NCI-H748 (cell line): ENCODE data around the gene SORCS2.

Source experiments
- DNase-seq: peaks from one replicate; lab custom pipeline; 2025; ENCODE audit not compliant: unreplicated experiment; lab: John Stamatoyannopoulos, UW

SORCS2 gene

GRCh38 chr4:7711307-7711963, 519.1 kb downstream of the SORCS2 start:
- no peak for DNase-seq

- no peak for DNase-seq
Measured at GRCh38 chr4:7712021-7712671, 519.8 kb downstream of the SORCS2 start.

GRCh38 chr4:7713757-7714156, 521.4 kb downstream of the SORCS2 start:
- no peak for DNase-seq

- DNase-seq = no peak
Measured at GRCh38 chr4:7714176-7714575, 521.8 kb downstream of the SORCS2 start.

- no peak for DNase-seq
Measured at GRCh38 chr4:7714738-7715137, 522.4 kb downstream of the SORCS2 start.

GRCh38 chr4:7715271-7716009, 523.1 kb downstream of the SORCS2 start:
- no peak for DNase-seq

- no peak for DNase-seq
Measured at GRCh38 chr4:7716010-7716721, 523.8 kb downstream of the SORCS2 start.

- DNase-seq = no peak
Measured at GRCh38 chr4:7717161-7717560, 524.8 kb downstream of the SORCS2 start.

GRCh38 chr4:7717946-7718490, 525.7 kb downstream of the SORCS2 start:
- no peak for DNase-seq

- peak; percentile 43 for DNase-seq
Measured at GRCh38 chr4:7719354-7720174, 527.2 kb downstream of the SORCS2 start.

GRCh38 chr4:7721984-7722551, 529.7 kb downstream of the SORCS2 start:
- DNase-seq = no peak

- no peak for DNase-seq
Measured at GRCh38 chr4:7722766-7723387, 530.5 kb downstream of the SORCS2 start.

GRCh38 chr4:7723625-7724024, 531.3 kb downstream of the SORCS2 start:
- DNase-seq = no peak

GRCh38 chr4:7725951-7726350, 533.6 kb downstream of the SORCS2 start:
- no peak for DNase-seq

GRCh38 chr4:7726665-7727413, 534.5 kb downstream of the SORCS2 start:
- DNase-seq = no peak

GRCh38 chr4:7727749-7728148, 535.4 kb downstream of the SORCS2 start:
- no peak for DNase-seq

GRCh38 chr4:7731437-7731836, 539.1 kb downstream of the SORCS2 start:
- no peak for DNase-seq

GRCh38 chr4:7732263-7732662, 539.9 kb downstream of the SORCS2 start:
- no peak for DNase-seq

GRCh38 chr4:7733201-7733600, 540.9 kb downstream of the SORCS2 start:
- no peak for DNase-seq
